HEK293 (cell line): ENCODE data around the gene SERPING1.
A peak's percentile ranks its signal among the peaks of the same experiment; 100 is the strongest.

Experiments used
- CTCF ChIA-PET: fragments of 350-600 bp; formaldehyde crosslinking; extraction: SDS; loops from one replicate; lab custom pipeline; 2021; ENCODE audit warnings: antibody characterized with exemption; lab: Yijun Ruan, JAX
- POLR2A ChIA-PET: fragments of 300-600 bp; formaldehyde crosslinking; extraction: SDS; loops from one replicate; lab custom pipeline; 2020; ENCODE audit warnings: antibody characterized with exemption, inconsistent platforms; lab: Yijun Ruan, JAX
- H3K27ac ChIP-seq: fragments of 200-500 bp; sonication (Bioruptor generic); 2 replicates; pipeline ENCODE4 v1.5.1; 2014; ENCODE audit warnings: low read depth, low read length, control low read depth, inconsistent platforms; ENCODE audit errors: extremely low read depth
- H3K36me3 ChIP-seq, 2 experiments: fragments of 200-500 bp in 1 of 2; sonication (Bioruptor generic) in 1 of 2; 1 replicate in 1 of 2; 2 replicates in 1 of 2; pipeline ENCODE4 v1.5.1; 2014 to 2017; ENCODE audit warnings: inconsistent platforms in 2 of 2, low read length in 2 of 2; ENCODE audit not compliant: control insufficient read depth in 2 of 2, insufficient read depth in 1 of 2
- H3K4me1 ChIP-seq: fragments of 200-500 bp; sonication (Bioruptor generic); 2 replicates; pipeline ENCODE4 v1.5.1; 2014; ENCODE audit warnings: mild to moderate bottlenecking, low read length, inconsistent platforms; ENCODE audit not compliant: control insufficient read depth, insufficient read depth
- H3K4me3 ChIP-seq: 2 replicates; pipeline ENCODE4 v1.5.1; 2011; ENCODE audit warnings: low read depth, mild to moderate bottlenecking, control low read depth, low read length, moderate library complexity
- H3K9me3 ChIP-seq: fragments of 200-500 bp; sonication (Bioruptor generic); 2 replicates; pipeline ENCODE4 v1.5.1; 2014; ENCODE audit warnings: low read depth, low read length, inconsistent platforms; ENCODE audit not compliant: control insufficient read depth, insufficient read depth
- GLIS2 ChIP-seq: fragments of 450-650 bp; formaldehyde crosslinking; IDR thresholded peaks from 2 replicates; pipeline ENCODE4 v1.5.1; 2016; ENCODE audit warnings: missing biosample characterization, missing genetic modification characterization
- KLF9 ChIP-seq: fragments of 450-650 bp; formaldehyde crosslinking; IDR thresholded peaks from 2 replicates; pipeline ENCODE4 v1.5.1; 2016; ENCODE audit warnings: missing biosample characterization, missing genetic modification characterization, low read depth
- SETDB1 ChIP-seq: IDR thresholded peaks from one replicate; pipeline ENCODE4 v1.6.1; 2017; ENCODE audit warnings: mild to moderate bottlenecking, low read length, moderate library complexity, mixed read lengths; ENCODE audit not compliant: insufficient read length
- SP7 ChIP-seq: fragments of 450-650 bp; formaldehyde crosslinking; IDR thresholded peaks from 2 replicates; pipeline ENCODE4 v1.5.1; 2016; ENCODE audit warnings: missing biosample characterization, missing genetic modification characterization
- TCF7L2 ChIP-seq: IDR thresholded peaks from 2 replicates; pipeline ENCODE4 v1.6.1; 2011; ENCODE audit warnings: low read depth, mild to moderate bottlenecking, inconsistent platforms, low read length, moderate library complexity, borderline replicate concordance
- ZFP37 ChIP-seq: fragments of 450-650 bp; formaldehyde crosslinking; IDR thresholded peaks from 2 replicates; pipeline ENCODE4 v1.5.1; 2016; ENCODE audit warnings: missing biosample characterization, missing genetic modification characterization
- ZNF184 ChIP-seq: fragments of 450-650 bp; IDR thresholded peaks from 2 replicates; pipeline ENCODE4 v1.5.1; 2018; ENCODE audit warnings: missing biosample characterization, mild to moderate bottlenecking, missing genetic modification characterization
- ZNF2 ChIP-seq: fragments of 450-650 bp; formaldehyde crosslinking; IDR thresholded peaks from 2 replicates; pipeline ENCODE4 v1.5.1; 2016; ENCODE audit warnings: missing biosample characterization, missing genetic modification characterization
- ZNF23 ChIP-seq: fragments of 450-650 bp; formaldehyde crosslinking; IDR thresholded peaks from 2 replicates; pipeline ENCODE4 v1.5.1; 2016; ENCODE audit warnings: missing biosample characterization, missing genetic modification characterization, borderline replicate concordance
- ZNF239 ChIP-seq: fragments of 450-650 bp; formaldehyde crosslinking; IDR thresholded peaks from 2 replicates; pipeline ENCODE4 v1.5.1; 2016; ENCODE audit warnings: missing biosample characterization, missing genetic modification characterization
- ZNF274 ChIP-seq, 2 experiments: fragments of 200-500 bp in 1 of 2; fragments of 450-650 bp in 1 of 2; sonication (Bioruptor generic) in 1 of 2; formaldehyde crosslinking in 1 of 2; IDR thresholded peaks; 2 replicates each; pipeline versions ENCODE4 v1.5.1 to v1.6.1; 2014 to 2016; ENCODE audit warnings: borderline replicate concordance in 1 of 2, inconsistent platforms in 1 of 2, low read length in 1 of 2, missing biosample characterization in 1 of 2, missing genetic modification characterization in 1 of 2
- ZNF292 ChIP-seq: fragments of 450-650 bp; formaldehyde crosslinking; IDR thresholded peaks from 2 replicates; pipeline ENCODE4 v1.5.1; 2016; ENCODE audit warnings: low read depth, missing biosample characterization, missing genetic modification characterization, borderline replicate concordance
- ZNF311 ChIP-seq: fragments of 450-650 bp; formaldehyde crosslinking; IDR thresholded peaks from 2 replicates; pipeline ENCODE4 v1.5.1; 2017; ENCODE audit warnings: missing biosample characterization, missing genetic modification characterization, borderline replicate concordance
- ZNF791 ChIP-seq: fragments of 450-650 bp; formaldehyde crosslinking; IDR thresholded peaks from 2 replicates; pipeline ENCODE4 v1.5.1; 2016; ENCODE audit warnings: missing biosample characterization, missing genetic modification characterization
- TF ChIP-seq, protein P1 (sequence below): fragments of 450-650 bp; formaldehyde crosslinking; IDR thresholded peaks from 2 replicates; pipeline ENCODE4 v1.5.1; 2016; ENCODE audit warnings: missing biosample characterization, missing genetic modification characterization
- TF ChIP-seq, protein P2 (sequence below): fragments of 450-650 bp; formaldehyde crosslinking; IDR thresholded peaks from 2 replicates; pipeline ENCODE4 v1.5.1; 2016; ENCODE audit warnings: missing biosample characterization, missing genetic modification characterization, borderline replicate concordance

Gene SERPING1

DNA sequence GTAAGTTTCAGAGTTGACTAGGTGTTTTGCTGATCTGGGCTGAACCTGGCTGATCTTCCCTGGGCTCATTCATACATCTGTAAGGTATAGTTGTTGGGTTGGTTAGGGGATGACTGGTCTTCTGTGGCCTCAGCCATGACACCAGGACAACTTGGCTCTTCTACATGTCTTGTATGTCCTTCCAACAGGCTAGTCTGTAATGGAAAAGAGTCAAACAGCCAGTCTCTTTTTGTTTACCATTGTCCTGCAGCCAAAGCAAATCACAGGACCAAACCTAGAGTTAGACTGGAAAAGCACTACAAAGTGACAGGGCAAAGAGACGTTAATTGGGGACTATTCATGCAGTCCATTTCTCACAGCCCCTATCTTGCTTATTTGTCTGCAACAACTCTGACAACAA lies 17.8 kb downstream of the SERPING1 start:
- no peaks in the 10 kb centered on the region for H3K9me3 ChIP-seq
- no peak overlapping the region for H3K4me3 ChIP-seq
- ChIA-PET CTCF (interaction anchor here (1.3 kb wide), 1 partner anchor 29 kb away, joined by 3 read pairs; no protein-coding TSS in a partner anchor), POLR2A (no interaction called here)
- no peak overlapping the region for H3K27ac ChIP-seq
- no peaks in the 10 kb centered on the region for H3K36me3 ChIP-seq
- H3K4me1 ChIP-seq = no peaks in the 10 kb centered on the region
- TF ChIP-seq KLF9 (tag by site-specific recombination) = no peak
- TF ChIP-seq SP7 (tag by site-specific recombination) = no peak
- TF ChIP-seq ZNF274 (IDR thresholded peaks at IDR 0.05; ENCODE audit: low read length) = no peak
- no peak for TF ChIP-seq ZNF274 (tag by site-specific recombination; IDR thresholded peaks at IDR 0.05; ENCODE audit: borderline replicate concordance)
- TF ChIP-seq ZNF23 (tag by site-specific recombination) = no peak
- TF ChIP-seq, protein P1, sequence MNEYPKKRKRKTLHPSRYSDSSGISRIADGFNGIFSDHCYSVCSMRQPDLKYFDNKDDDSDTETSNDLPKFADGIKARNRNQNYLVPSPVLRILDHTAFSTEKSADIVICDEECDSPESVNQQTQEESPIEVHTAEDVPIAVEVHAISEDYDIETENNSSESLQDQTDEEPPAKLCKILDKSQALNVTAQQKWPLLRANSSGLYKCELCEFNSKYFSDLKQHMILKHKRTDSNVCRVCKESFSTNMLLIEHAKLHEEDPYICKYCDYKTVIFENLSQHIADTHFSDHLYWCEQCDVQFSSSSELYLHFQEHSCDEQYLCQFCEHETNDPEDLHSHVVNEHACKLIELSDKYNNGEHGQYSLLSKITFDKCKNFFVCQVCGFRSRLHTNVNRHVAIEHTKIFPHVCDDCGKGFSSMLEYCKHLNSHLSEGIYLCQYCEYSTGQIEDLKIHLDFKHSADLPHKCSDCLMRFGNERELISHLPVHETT = no peak
- no peak for TF ChIP-seq ZNF292 (tag by site-specific recombination)
- TF ChIP-seq ZNF791 (tag by site-specific recombination) = no peak

DNA sequence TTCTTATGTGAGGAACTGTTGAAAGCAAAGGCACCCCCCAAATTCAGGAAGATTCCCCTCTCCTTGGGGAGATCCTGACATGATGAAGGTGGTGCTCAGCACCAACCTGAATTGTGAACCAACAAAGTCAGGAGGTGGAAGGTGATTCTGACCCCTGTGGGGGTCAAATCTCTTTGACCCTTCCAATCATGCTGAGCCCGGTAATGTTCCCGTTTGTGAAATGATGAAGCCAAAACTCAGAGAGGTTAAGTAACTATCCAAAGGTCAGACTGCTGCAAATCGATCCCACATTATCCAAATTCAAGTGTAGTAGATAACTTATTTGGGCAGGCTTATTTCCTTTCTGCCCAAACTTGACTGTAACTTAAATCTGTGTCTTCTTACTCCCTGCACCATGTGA lies 19.1 kb downstream of the SERPING1 start:
- POLR2A ChIA-PET = interaction anchor here (0.7 kb wide), 1 partner anchor 170 kb away, joined by 5 read pairs; no protein-coding TSS in a partner anchor
- CTCF ChIA-PET = interaction anchor here (0.7 kb wide), 1 partner anchor 14 kb away, joined by 5 read pairs; no protein-coding TSS in a partner anchor
- no peak overlapping the region for H3K27ac ChIP-seq
- TF ChIP-seq ZNF239 (tag by site-specific recombination) = no peak
- H3K4me3 ChIP-seq = no peak overlapping the region
- no peaks in the 10 kb centered on the region for H3K4me1 ChIP-seq
- no peaks in the 10 kb centered on the region for H3K9me3 ChIP-seq
- no peaks in the 10 kb centered on the region for H3K36me3 ChIP-seq

DNA sequence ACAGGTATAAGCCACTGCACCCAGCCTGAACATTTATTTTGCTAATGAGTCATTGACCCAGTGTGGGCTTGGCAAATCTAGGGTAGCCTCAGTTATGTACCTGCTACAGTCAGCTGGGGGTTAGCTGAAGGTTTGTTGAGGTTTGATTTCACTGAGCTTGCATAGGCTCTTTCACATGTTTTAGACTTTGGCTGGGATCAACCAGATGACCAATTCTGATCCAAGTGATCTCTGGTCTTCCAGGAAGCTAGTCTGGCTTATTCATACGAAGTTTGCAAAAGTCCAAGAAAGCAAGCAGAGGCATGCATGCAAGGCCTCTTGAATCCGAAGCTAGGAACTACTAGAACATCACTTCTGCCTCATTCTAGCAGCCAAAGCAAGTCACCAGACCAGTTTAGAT lies 21.0 kb downstream of the SERPING1 start:
- Histone ChIP-seq H3K27ac (no peak overlapping the region), H3K36me3 (no peaks in the 10 kb centered on the region), H3K4me1 (no peaks in the 10 kb centered on the region), H3K9me3 (no peaks in the 10 kb centered on the region), H3K4me3 (no peak overlapping the region)
- ChIA-PET POLR2A (interaction anchor here (0.6 kb wide), 1 partner anchor 126 kb away, joined by 6 read pairs; no protein-coding TSS in a partner anchor), CTCF (interaction anchor here (0.6 to 1.2 kb wide), 6 partner anchors 9 to 161 kb away, joined by 3 to 5 read pairs (median 4); no protein-coding TSS in a partner anchor)
- TF ChIP-seq GLIS2 (no peak), ZNF239 (tag by site-specific recombination) (no peak), ZFP37 (tag by site-specific recombination) (no peak), TCF7L2 (no peak), ZNF184 (tag by site-specific recombination) (no peak), ZNF311 (tag by site-specific recombination) (no peak)

DNA sequence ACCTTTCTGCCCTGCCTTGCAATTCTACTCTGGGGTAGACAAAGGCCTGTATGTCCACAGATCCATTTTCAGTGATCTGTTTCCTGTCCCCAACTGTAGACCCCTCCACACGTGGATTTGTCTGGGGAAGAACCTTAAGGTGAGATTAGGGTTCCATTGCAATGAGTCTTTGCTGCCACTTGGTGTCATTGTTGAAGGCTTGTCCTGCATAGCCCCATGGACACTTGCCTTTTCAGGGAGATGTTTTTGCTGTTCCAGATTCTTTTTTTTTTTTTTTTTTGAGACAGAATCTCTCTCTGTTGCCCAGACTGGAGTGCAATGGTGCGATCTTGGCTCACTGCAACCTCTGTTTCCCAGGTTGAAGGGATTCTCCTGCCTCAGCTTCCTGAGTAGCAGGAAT lies 21.8 kb downstream of the SERPING1 start:
- H3K9me3 ChIP-seq = no peaks in the 10 kb centered on the region
- H3K27ac ChIP-seq = no peak overlapping the region
- ChIA-PET CTCF (interaction anchor here (0.7 to 1.2 kb wide), 4 partner anchors 20 to 274 kb away, joined by 3 read pairs; no protein-coding TSS in a partner anchor), POLR2A (no interaction called here)
- H3K4me3 ChIP-seq = no peak overlapping the region
- TF ChIP-seq SETDB1 = peak; percentile 69
- TF ChIP-seq, protein P2, sequence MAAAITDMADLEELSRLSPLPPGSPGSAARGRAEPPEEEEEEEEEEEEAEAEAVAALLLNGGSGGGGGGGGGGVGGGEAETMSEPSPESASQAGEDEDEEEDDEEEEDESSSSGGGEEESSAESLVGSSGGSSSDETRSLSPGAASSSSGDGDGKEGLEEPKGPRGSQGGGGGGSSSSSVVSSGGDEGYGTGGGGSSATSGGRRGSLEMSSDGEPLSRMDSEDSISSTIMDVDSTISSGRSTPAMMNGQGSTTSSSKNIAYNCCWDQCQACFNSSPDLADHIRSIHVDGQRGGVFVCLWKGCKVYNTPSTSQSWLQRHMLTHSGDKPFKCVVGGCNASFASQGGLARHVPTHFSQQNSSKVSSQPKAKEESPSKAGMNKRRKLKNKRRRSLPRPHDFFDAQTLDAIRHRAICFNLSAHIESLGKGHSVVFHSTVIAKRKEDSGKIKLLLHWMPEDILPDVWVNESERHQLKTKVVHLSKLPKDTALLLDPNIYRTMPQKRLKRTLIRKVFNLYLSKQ (tag by site-specific recombination) = no peak
- peak; percentile 99 for TF ChIP-seq ZNF2 (tag by site-specific recombination)
- H3K36me3 ChIP-seq = no peaks in the 10 kb centered on the region
- H3K4me1 ChIP-seq = no peaks in the 10 kb centered on the region
